Activated CD8-positive, alpha-beta memory T cell treated with anti-CD3 and anti-CD28 coated beads, Interleukin-2, amount 10 ng/mL, durations not matched to agents 7 days and 5 days (primary cell): ENCODE measurements around the gene PLD3. TPM values are rescaled to one million over a fixed set of nuclear protein-coding genes. Genes with fewer than 3 reads are reported as not detected.

Experiments used
- ATAC-seq: fragments of 150-1000 bp; cut with Tn5 transposase; one replicate; pipeline ENCODE4 v1.10.0; 2021; ENCODE audit warnings: moderate library complexity
- CTCF ChIA-PET: fragments of 350-600 bp; sonication (Branson Sonifier 250); formaldehyde crosslinking; loops from one replicate; lab custom pipeline; 2021; ENCODE audit warnings: antibody characterized with exemption; lab: Charles Lee
- DNase-seq: peaks from one replicate; pipeline ENCODE4 v3.0.0-alpha.2; 2020
- H3K27ac Mint-ChIP-seq: one replicate; pipeline ENCODE4 v1.8.0; 2021; ENCODE audit warnings: mild to moderate bottlenecking, mixed read lengths
- H3K27me3 Mint-ChIP-seq: one replicate; pipeline ENCODE4 v1.8.0; 2021; ENCODE audit warnings: mixed read lengths
- H3K36me3 Mint-ChIP-seq: one replicate; pipeline ENCODE4 v1.8.0; 2021; ENCODE audit warnings: mild to moderate bottlenecking, mixed read lengths
- H3K4me1 Mint-ChIP-seq: one replicate; pipeline ENCODE4 v1.8.0; 2021; ENCODE audit warnings: mixed read lengths
- H3K4me3 Mint-ChIP-seq: one replicate; pipeline ENCODE4 v1.8.0; 2021; ENCODE audit warnings: mild to moderate bottlenecking, moderate library complexity, mixed read lengths
- H3K9me3 Mint-ChIP-seq: one replicate; pipeline ENCODE4 v1.8.0; 2022; ENCODE audit warnings: low read depth, mixed read lengths
- total RNA-seq, 2 experiments: library from RNA; stranded (reverse); gene quantifications; one replicate each; pipeline ENCODE4 v1.2.3, GENCODE V29; 2021

The PLD3 gene
- total RNA-seq, 2 experiments from 2014 or later, result 72.0 to 84.7 TPM

GRCh38 chr19:40371802-40372122 is 23.3 kb downstream of the PLD3 start:
- Mint-ChIP-seq H3K27ac (no peak overlapping the region), H3K9me3 (no peaks in the 10 kb centered on the region), H3K4me3 (no peak overlapping the region), H3K4me1 (peaks cover 12% of the 10 kb centered on the region), H3K36me3 (peaks cover 4% of the 10 kb centered on the region), H3K27me3 (no peaks in the 10 kb centered on the region)
- ATAC-seq (no peak), DNase-seq (no peak)
- CTCF ChIA-PET, result interaction anchor here (1.1 kb wide), 1 partner anchor 45 kb away, joined by 3 read pairs; no protein-coding TSS in a partner anchor

GRCh38 chr19:40374084-40374483 is 25.6 kb downstream of the PLD3 start:
- Mint-ChIP-seq H3K4me3 (no peak overlapping the region), H3K27me3 (no peaks in the 10 kb centered on the region), H3K36me3 (peaks cover 2% of the 10 kb centered on the region), H3K27ac (no peak overlapping the region), H3K9me3 (no peaks in the 10 kb centered on the region), H3K4me1 (peaks cover 12% of the 10 kb centered on the region)
- DNase-seq (no peak), ATAC-seq (no peak)
- CTCF ChIA-PET, result no interaction called here

GRCh38 chr19:40376286-40376862 is 27.9 kb downstream of the PLD3 start:
- Mint-ChIP-seq H3K27ac (no peak overlapping the region), H3K27me3 (no peaks in the 10 kb centered on the region), H3K4me3 (no peak overlapping the region), H3K4me1 (peaks cover 12% of the 10 kb centered on the region), H3K36me3 (peaks cover 2% of the 10 kb centered on the region), H3K9me3 (no peaks in the 10 kb centered on the region)
- ATAC-seq, result no peak
- CTCF ChIA-PET, result no interaction called here
- no peak for DNase-seq

- Mint-ChIP-seq H3K36me3 (peaks cover 2% of the 10 kb centered on the region), H3K9me3 (no peaks in the 10 kb centered on the region), H3K4me1 (peaks cover 12% of the 10 kb centered on the region), H3K27me3 (no peaks in the 10 kb centered on the region), H3K4me3 (no peak overlapping the region), H3K27ac (no peak overlapping the region)
- ATAC-seq (no peak), DNase-seq (no peak)
- CTCF ChIA-PET, result no interaction called here
These were observed 29.4 kb downstream of the PLD3 start for GRCh38 chr19:40377876-40378385.

GRCh38 chr19:40378509-40378908 is 30.0 kb downstream of the PLD3 start:
- Mint-ChIP-seq H3K36me3 (peaks cover 2% of the 10 kb centered on the region), H3K9me3 (no peaks in the 10 kb centered on the region), H3K27ac (no peak overlapping the region), H3K4me3 (no peak overlapping the region), H3K4me1 (peaks cover 12% of the 10 kb centered on the region), H3K27me3 (no peaks in the 10 kb centered on the region)
- ATAC-seq (no peak), DNase-seq (no peak)
- CTCF ChIA-PET, result no interaction called here

- CTCF ChIA-PET, result interaction anchor here (1.3 to 1.8 kb wide), 2 partner anchors 17 to 41 kb away, joined by 3 to 5 read pairs; no protein-coding TSS in a partner anchor
- H3K27me3 Mint-ChIP-seq, result no peaks in the 10 kb centered on the region
These were observed 31.1 kb downstream of the PLD3 start for GRCh38 chr19:40379446-40380198.

GRCh38 chr19:40380199-40381037 is 31.9 kb downstream of the PLD3 start:
- H3K27me3 Mint-ChIP-seq, result peaks cover 3% of the 10 kb centered on the region
- no peak overlapping the region for H3K27ac Mint-ChIP-seq
- H3K9me3 Mint-ChIP-seq, result no peaks in the 10 kb centered on the region
- H3K4me1 Mint-ChIP-seq, result peaks cover 7% of the 10 kb centered on the region
- no peak for DNase-seq
- no peaks in the 10 kb centered on the region for H3K36me3 Mint-ChIP-seq
- CTCF ChIA-PET, result interaction anchor here (1.3 to 1.8 kb wide), 2 partner anchors 17 to 40 kb away, joined by 3 to 5 read pairs; no protein-coding TSS in a partner anchor
- ATAC-seq, result no peak
- no peak overlapping the region for H3K4me3 Mint-ChIP-seq

More at GRCh38 chr19:40379446-40380198, 31.1 kb downstream of the PLD3 start:
- Mint-ChIP-seq H3K36me3 (peaks cover under 1% of the 10 kb centered on the region), H3K9me3 (no peaks in the 10 kb centered on the region), H3K27ac (no peak overlapping the region), H3K4me1 (peaks cover 6% of the 10 kb centered on the region), H3K4me3 (no peak overlapping the region)
- DNase-seq (no peak), ATAC-seq (no peak)

- CTCF ChIA-PET, result interaction anchor here (1.8 kb wide), 1 partner anchor 16 kb away, joined by 5 read pairs; no protein-coding TSS in a partner anchor
- Mint-ChIP-seq H3K4me1 (peaks cover 7% of the 10 kb centered on the region), H3K27me3 (peaks cover 3% of the 10 kb centered on the region), H3K27ac (no peak overlapping the region), H3K36me3 (no peaks in the 10 kb centered on the region), H3K9me3 (no peaks in the 10 kb centered on the region), H3K4me3 (no peak overlapping the region)
- ATAC-seq, result no peak
- no peak for DNase-seq
These were observed 32.8 kb downstream of the PLD3 start for GRCh38 chr19:40381321-40381720.

- Mint-ChIP-seq H3K27ac (no peak overlapping the region), H3K36me3 (no peaks in the 10 kb centered on the region), H3K9me3 (no peaks in the 10 kb centered on the region), H3K4me3 (no peak overlapping the region), H3K27me3 (peaks cover 3% of the 10 kb centered on the region), H3K4me1 (peaks cover 7% of the 10 kb centered on the region)
- no peak for ATAC-seq
- DNase-seq, result no peak
- CTCF ChIA-PET, result no interaction called here
These were observed 35.3 kb downstream of the PLD3 start for GRCh38 chr19:40383668-40384248.

GRCh38 chr19:40387155-40387554 is 38.7 kb downstream of the PLD3 start:
- Mint-ChIP-seq H3K4me3 (no peak overlapping the region), H3K27me3 (peaks cover 3% of the 10 kb centered on the region), H3K27ac (no peak overlapping the region), H3K4me1 (peaks cover 7% of the 10 kb centered on the region), H3K9me3 (no peaks in the 10 kb centered on the region), H3K36me3 (no peaks in the 10 kb centered on the region)
- DNase-seq (no peak), ATAC-seq (no peak)
- CTCF ChIA-PET, result no interaction called here

GRCh38 chr19:40388481-40388880 is 40.0 kb downstream of the PLD3 start:
- peaks cover 3% of the 10 kb centered on the region for H3K27me3 Mint-ChIP-seq
- CTCF ChIA-PET, result no interaction called here
- H3K27ac Mint-ChIP-seq, result no peak overlapping the region
- ATAC-seq (no peak), DNase-seq (no peak)
- H3K4me1 Mint-ChIP-seq, result peaks cover 7% of the 10 kb centered on the region
- H3K9me3 Mint-ChIP-seq, result no peaks in the 10 kb centered on the region
- no peak overlapping the region for H3K4me3 Mint-ChIP-seq
- no peaks in the 10 kb centered on the region for H3K36me3 Mint-ChIP-seq

- H3K27ac Mint-ChIP-seq, result no peak overlapping the region
- peaks cover 3% of the 10 kb centered on the region for H3K27me3 Mint-ChIP-seq
- H3K4me3 Mint-ChIP-seq, result no peak overlapping the region
- peaks cover 7% of the 10 kb centered on the region for H3K4me1 Mint-ChIP-seq
- no peaks in the 10 kb centered on the region for H3K9me3 Mint-ChIP-seq
- CTCF ChIA-PET, result interaction anchor here (0.6 kb wide), 1 partner anchor 224 kb away, joined by 3 read pairs; no protein-coding TSS in a partner anchor
- H3K36me3 Mint-ChIP-seq, result no peaks in the 10 kb centered on the region
- ATAC-seq, result no peak
- no peak for DNase-seq
These were observed 41.0 kb downstream of the PLD3 start for GRCh38 chr19:40389404-40390083.
